ENCODE results near the gene DDAH1. TPM values are rescaled to one million over a fixed set of nuclear protein-coding genes. Genes with fewer than 3 reads are reported as not detected.

The DDAH1 gene
- total RNA-seq, 1 experiment from 2014 or later: 36.3 TPM

GRCh38 chr1:85393490-85393889 is 71.5 kb downstream of the DDAH1 start:
- no peaks in the 10 kb centered on the region for H3K23me2 ChIP-seq (ENCODE audit: insufficient read length, low read depth, low read length, poor library complexity, severe bottlenecking)
- peaks cover 4% of the 10 kb centered on the region; the same call in 1 of the 2 replicates for H3K4me1 ChIP-seq (ENCODE audit: insufficient read depth, low read length)
- H4K8ac ChIP-seq (replicated peaks; ENCODE audit: insufficient read length, low read depth, low read length): no peak overlapping the region
- no peak overlapping the region for H2BK15ac ChIP-seq (ENCODE audit: low read depth, low read length)
- no peak overlapping the region for H3K4me3 Mint-ChIP-seq
- no peak overlapping the region for H3K4ac ChIP-seq (ENCODE audit: low read depth, low read length)
- H3K79me2 ChIP-seq (ENCODE audit: insufficient read depth, low read length): no peaks in the 10 kb centered on the region; the same call in 1 of the 2 replicates
- H3K79me1 ChIP-seq (ENCODE audit: insufficient read depth, low read depth, low read length, poor library complexity, severe bottlenecking): no peaks in the 10 kb centered on the region
- TF ChIP-seq, protein P1, sequence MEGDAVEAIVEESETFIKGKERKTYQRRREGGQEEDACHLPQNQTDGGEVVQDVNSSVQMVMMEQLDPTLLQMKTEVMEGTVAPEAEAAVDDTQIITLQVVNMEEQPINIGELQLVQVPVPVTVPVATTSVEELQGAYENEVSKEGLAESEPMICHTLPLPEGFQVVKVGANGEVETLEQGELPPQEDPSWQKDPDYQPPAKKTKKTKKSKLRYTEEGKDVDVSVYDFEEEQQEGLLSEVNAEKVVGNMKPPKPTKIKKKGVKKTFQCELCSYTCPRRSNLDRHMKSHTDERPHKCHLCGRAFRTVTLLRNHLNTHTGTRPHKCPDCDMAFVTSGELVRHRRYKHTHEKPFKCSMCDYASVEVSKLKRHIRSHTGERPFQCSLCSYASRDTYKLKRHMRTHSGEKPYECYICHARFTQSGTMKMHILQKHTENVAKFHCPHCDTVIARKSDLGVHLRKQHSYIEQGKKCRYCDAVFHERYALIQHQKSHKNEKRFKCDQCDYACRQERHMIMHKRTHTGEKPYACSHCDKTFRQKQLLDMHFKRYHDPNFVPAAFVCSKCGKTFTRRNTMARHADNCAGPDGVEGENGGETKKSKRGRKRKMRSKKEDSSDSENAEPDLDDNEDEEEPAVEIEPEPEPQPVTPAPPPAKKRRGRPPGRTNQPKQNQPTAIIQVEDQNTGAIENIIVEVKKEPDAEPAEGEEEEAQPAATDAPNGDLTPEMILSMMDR (conservative IDR thresholded peaks at IDR 0.05): no peak
- no peak overlapping the region for H2BK120ac ChIP-seq (ENCODE audit: low read depth, low read length, poor library complexity, severe bottlenecking)
- H3K56ac ChIP-seq (ENCODE audit: insufficient read length, low read depth, low read length): no peak overlapping the region
- H4K91ac ChIP-seq (ENCODE audit: insufficient read length, low read depth, low read length): no peak overlapping the region
- H2AK5ac ChIP-seq (ENCODE audit: insufficient read length, low read length): no peak overlapping the region
- no peaks in the 10 kb centered on the region for H4K20me1 ChIP-seq (ENCODE audit: control insufficient read depth, insufficient read depth, insufficient read length)
- H3K4me2 ChIP-seq (ENCODE audit: insufficient read depth, insufficient read length, low read length): no peak overlapping the region
- no peak overlapping the region for H3T11ph ChIP-seq (ENCODE audit: low read length)
- H3K23ac ChIP-seq (ENCODE audit: insufficient read length, low read depth, low read length): no peak overlapping the region
- no peaks in the 10 kb centered on the region for H3K27me3 ChIP-seq (ENCODE audit: insufficient read depth, low read length)
- H3K36me3 Mint-ChIP-seq (ENCODE audit: insufficient read depth in 1 of 3, low read depth in 3 of 3): peaks cover 0 to 6% (median 4%) of the 10 kb centered on the region in 3 experiments; a peak in 4 of 7 replicates
- H3K27ac ChIP-seq (ENCODE audit: insufficient read length, low read depth, low read length): no peak overlapping the region
- H3K18ac ChIP-seq (ENCODE audit: insufficient read length, low read depth, low read length): no peak overlapping the region
- H4K5ac ChIP-seq (ENCODE audit: insufficient read length, low read depth, low read length): no peak overlapping the region
- peaks cover 1% of the 10 kb centered on the region for H3K27me3 Mint-ChIP-seq (ENCODE audit: low read depth)
- H3K4me1 Mint-ChIP-seq: peaks cover 41 to 44% of the 10 kb centered on the region in 2 experiments
- H2BK12ac ChIP-seq (ENCODE audit: insufficient read length, low read depth, low read length): no peak overlapping the region
- no peak overlapping the region for H2BK20ac ChIP-seq (ENCODE audit: low read depth, low read length, poor library complexity, severe bottlenecking)
- no peak overlapping the region for H2BK5ac ChIP-seq (ENCODE audit: insufficient read length, low read length)
- DNase-seq: no peak
- H3K9me3 ChIP-seq (ENCODE audit: control insufficient read depth, low read depth, low read length): no peaks in the 10 kb centered on the region
- no peak overlapping the region for H2AFZ ChIP-seq (ENCODE audit: low read length)
- no peak overlapping the region for H3K14ac ChIP-seq (ENCODE audit: insufficient read depth, low read length)
- H3K9me3 Mint-ChIP-seq: peaks cover 4% of the 10 kb centered on the region in 2 experiments; a peak in 2 of 5 replicates
- H3K27ac Mint-ChIP-seq: peak overlapping the region; percentile 72 to 96 (median 92); a peak in 5 of 7 replicates
- no peak overlapping the region for H3K9ac ChIP-seq (ENCODE audit: extremely low read depth, insufficient read length, low read length)

Measured in H9 (cell line).